Measurements from ENCODE around the gene HEPHL1.

DNA sequence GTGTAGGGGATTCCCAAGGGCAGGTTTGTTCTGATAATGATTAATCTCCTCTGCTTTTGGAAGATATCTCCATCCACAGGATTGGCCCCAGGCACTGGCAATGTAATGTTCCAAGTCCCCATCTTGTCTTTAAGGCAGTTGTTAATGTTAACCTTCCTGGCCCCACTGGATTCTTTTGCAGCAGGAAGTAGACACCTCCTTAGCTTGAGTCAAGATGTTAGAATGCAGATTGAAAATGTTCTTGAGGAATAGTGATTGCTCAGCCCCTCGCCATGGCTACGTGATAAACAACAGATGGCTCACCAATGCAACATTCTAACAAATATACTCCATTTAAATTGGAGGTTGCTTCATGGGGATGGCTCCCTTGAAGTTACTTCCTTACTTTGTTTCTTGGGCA lies 7.3 kb downstream of the HEPHL1 start:
- no peak for TF ChIP-seq EZH2 (IDR thresholded peaks at IDR 0.05; ENCODE audit: borderline replicate concordance, low read depth, low read length, severe bottlenecking)
- TF ChIP-seq, protein P1, sequence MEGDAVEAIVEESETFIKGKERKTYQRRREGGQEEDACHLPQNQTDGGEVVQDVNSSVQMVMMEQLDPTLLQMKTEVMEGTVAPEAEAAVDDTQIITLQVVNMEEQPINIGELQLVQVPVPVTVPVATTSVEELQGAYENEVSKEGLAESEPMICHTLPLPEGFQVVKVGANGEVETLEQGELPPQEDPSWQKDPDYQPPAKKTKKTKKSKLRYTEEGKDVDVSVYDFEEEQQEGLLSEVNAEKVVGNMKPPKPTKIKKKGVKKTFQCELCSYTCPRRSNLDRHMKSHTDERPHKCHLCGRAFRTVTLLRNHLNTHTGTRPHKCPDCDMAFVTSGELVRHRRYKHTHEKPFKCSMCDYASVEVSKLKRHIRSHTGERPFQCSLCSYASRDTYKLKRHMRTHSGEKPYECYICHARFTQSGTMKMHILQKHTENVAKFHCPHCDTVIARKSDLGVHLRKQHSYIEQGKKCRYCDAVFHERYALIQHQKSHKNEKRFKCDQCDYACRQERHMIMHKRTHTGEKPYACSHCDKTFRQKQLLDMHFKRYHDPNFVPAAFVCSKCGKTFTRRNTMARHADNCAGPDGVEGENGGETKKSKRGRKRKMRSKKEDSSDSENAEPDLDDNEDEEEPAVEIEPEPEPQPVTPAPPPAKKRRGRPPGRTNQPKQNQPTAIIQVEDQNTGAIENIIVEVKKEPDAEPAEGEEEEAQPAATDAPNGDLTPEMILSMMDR (IDR thresholded peaks at IDR 0.05; ENCODE audit: borderline replicate concordance, extremely low read depth, low read length, poor library complexity, severe bottlenecking): no peak
